HepG2 (cell line): ENCODE data around the gene SERPINB6. TPM values are rescaled to one million over a fixed set of nuclear protein-coding genes. Genes with fewer than 3 reads are reported as not detected.

Source experiments
- CCAR2 ChIP-seq: fragments of 200-400 bp; formaldehyde crosslinking; optimal IDR thresholded peaks from 2 replicates; pipeline ENCODE3; 2018; ENCODE audit warnings: low read depth, mild to moderate bottlenecking, low read length, moderate library complexity
- ELF1 ChIP-seq: sonication (generic); formaldehyde crosslinking; IDR thresholded peaks from 2 replicates; pipeline ENCODE4 v1.4.0; 2020; ENCODE audit warnings: missing genetic modification reagents
- EP300 ChIP-seq, 3 experiments: sonication (generic) in 1 of 3; formaldehyde crosslinking in 1 of 3; IDR thresholded peaks; 2 replicates each; pipeline versions ENCODE4 v1.5.1 to v1.6.1; 2011 to 2020; ENCODE audit warnings: low read depth in 2 of 3, low read length in 2 of 3, borderline replicate concordance in 1 of 3, improper control_type of control experiment in 1 of 3, mild to moderate bottlenecking in 1 of 3, missing genetic modification reagents in 1 of 3, moderate library complexity in 1 of 3
- ETV5 ChIP-seq: IDR thresholded peaks from 2 replicates; pipeline ENCODE4 v1.6.1; 2018; ENCODE audit warnings: missing biosample characterization, missing genetic modification reagents, inconsistent platforms, borderline replicate concordance
- GFI1 ChIP-seq: sonication (generic); formaldehyde crosslinking; IDR thresholded peaks from 2 replicates; pipeline ENCODE4 v1.5.0; 2020; ENCODE audit warnings: missing genetic modification reagents, mild to moderate bottlenecking, borderline replicate concordance
- GLI4 ChIP-seq: sonication (generic); formaldehyde crosslinking; IDR thresholded peaks from 2 replicates; pipeline ENCODE4 v1.5.1; 2020; ENCODE audit warnings: missing genetic modification reagents, mild to moderate bottlenecking, moderate library complexity, borderline replicate concordance
- JDP2 ChIP-seq: sonication (generic); formaldehyde crosslinking; IDR thresholded peaks from 2 replicates; pipeline ENCODE4 v1.8.1; 2022; ENCODE audit warnings: missing genetic modification reagents, borderline replicate concordance
- KDM4B ChIP-seq: sonication (generic); formaldehyde crosslinking; IDR thresholded peaks from 2 replicates; pipeline ENCODE4 v1.4.0; 2020; ENCODE audit warnings: missing genetic modification reagents
- KLF16 ChIP-seq, 2 experiments: sonication (generic) in 1 of 2; formaldehyde crosslinking in 1 of 2; IDR thresholded peaks; 2 replicates each; pipeline versions ENCODE4 v1.6.1 to v1.8.0; 2016 to 2023; ENCODE audit warnings: missing genetic modification reagents in 2 of 2, missing compliant biosample characterization in 1 of 2
- MAX ChIP-seq: IDR thresholded peaks from 2 replicates; pipeline ENCODE4 v1.6.1; 2012; ENCODE audit warnings: inconsistent platforms
- MTA1 ChIP-seq: sonication (generic); formaldehyde crosslinking; IDR thresholded peaks from 2 replicates; pipeline ENCODE4 v1.4.0; 2020; ENCODE audit warnings: missing genetic modification reagents, mild to moderate bottlenecking, borderline replicate concordance
- MYPOP ChIP-seq: sonication (generic); formaldehyde crosslinking; IDR thresholded peaks from 2 replicates; pipeline ENCODE4 v1.8.1; 2023; ENCODE audit warnings: mild to moderate bottlenecking, moderate library complexity, missing genetic modification reagents
- NFKBIZ ChIP-seq: IDR thresholded peaks from 2 replicates; pipeline ENCODE4 v1.6.1; 2018; ENCODE audit warnings: missing genetic modification reagents, missing compliant biosample characterization
- PAXIP1 ChIP-seq: sonication (generic); formaldehyde crosslinking; conservative IDR thresholded peaks from 2 replicates; pipeline ENCODE4 v1.4.0; 2020; ENCODE audit warnings: mild to moderate bottlenecking, missing genetic modification reagents, moderate library complexity
- POGZ ChIP-seq: sonication (generic); formaldehyde crosslinking; IDR thresholded peaks from 2 replicates; pipeline ENCODE4 v1.4.0; 2020; ENCODE audit warnings: mild to moderate bottlenecking, missing genetic modification reagents
- RARA ChIP-seq: IDR thresholded peaks from 2 replicates; pipeline ENCODE4 v1.6.1; 2016; ENCODE audit warnings: missing genetic modification reagents, missing compliant biosample characterization
- SSRP1 ChIP-seq: IDR thresholded peaks from 2 replicates; pipeline ENCODE4 v1.6.1; 2016; ENCODE audit warnings: control low read depth
- TAF15 ChIP-seq: fragments of 200-400 bp; formaldehyde crosslinking; IDR thresholded peaks from one replicate; pipeline ENCODE4 v1.6.1; 2018; ENCODE audit warnings: mild to moderate bottlenecking, low read depth, low read length; ENCODE audit not compliant: poor library complexity, severe bottlenecking
- ZBTB1 ChIP-seq: sonication (generic); formaldehyde crosslinking; IDR thresholded peaks from 2 replicates; pipeline ENCODE4 v1.4.0; 2020; ENCODE audit warnings: missing genetic modification reagents, borderline replicate concordance
- ZBTB7B ChIP-seq: sonication (generic); formaldehyde crosslinking; IDR thresholded peaks from 2 replicates; pipeline ENCODE4 v1.4.0; 2020; ENCODE audit warnings: missing genetic modification reagents
- ZFP82 ChIP-seq: sonication (generic); formaldehyde crosslinking; IDR thresholded peaks from 2 replicates; pipeline ENCODE4 v1.5.1; 2020; ENCODE audit warnings: mild to moderate bottlenecking, missing genetic modification reagents, borderline replicate concordance
- ZNF574 ChIP-seq: sonication (generic); formaldehyde crosslinking; IDR thresholded peaks from 2 replicates; pipeline ENCODE4 v1.4.0; 2020; ENCODE audit warnings: missing genetic modification reagents
- polyA plus RNA-seq, 8 experiments: library from polyadenylated mRNA; depleted of rRNA in 3 of 8; stranded (reverse) in 7 of 8; unstranded in 1 of 8; fragments of >200 nt; fragmentation: Illumina TruSeq in 4 of 8; extraction: Trizol in 4 of 8; gene quantifications; 2 replicates each; pipeline versions ENCODE4 v1.2.1 to v1.2.3, GENCODE V29; 2011 to 2016; ENCODE audit warnings: low read depth in 4 of 8, missing spikeins in 1 of 8, mixed read lengths in 1 of 8; ENCODE audit not compliant: insufficient read depth in 1 of 8
- total RNA-seq, 5 experiments: library from RNA; depleted of rRNA; stranded (reverse); fragments of >200 nt; fragmentation: Illumina TruSeq; extraction: Trizol; gene quantifications; 2 replicates each; pipeline ENCODE4 v1.2.3, GENCODE V29; 2016; ENCODE audit warnings: low read depth in 1 of 5

The SERPINB6 gene
- total and polyA plus RNA-seq, 2 of the 13 experiments (the other 11 are each of a cell fraction or from before 2014, with no cell fraction given): 38.2 to 61.3 TPM

- TF ChIP-seq ZNF574 (CRISPR knock-in tag) (peak; percentile 73), EP300 (IDR thresholded peaks at IDR 0.05; ENCODE audit: low read depth in 2 of 2, low read length in 2 of 2) (peak in 1 of 2 experiments; percentile 94; a peak in 2 of 4 replicates), EP300 (CRISPR knock-in tag; IDR thresholded peaks at IDR 0.05; ENCODE audit: borderline replicate concordance) (peak; percentile 90), ZBTB7B (CRISPR knock-in tag) (peak; percentile 16; the same call in 1 of the 2 replicates), PAXIP1 (CRISPR knock-in tag) (peak; percentile 95), POGZ (CRISPR knock-in tag) (peak; percentile 80; the same call in 1 of the 2 replicates), MAX (peak; percentile 55; the same call in 1 of the 2 replicates), MTA1 (CRISPR knock-in tag) (peak; percentile 88), NFKBIZ (CRISPR knock-in tag) (peak; percentile 71), RARA (peak; percentile 93), ELF1 (CRISPR knock-in tag) (0 out of 2 replicates have a peak, but pooled peaks have one; percentile 46), KLF16 (CRISPR knock-in tag; IDR thresholded peaks at IDR 0.05) (peak in 1 of 2 experiments; percentile 78; a peak in 2 of 4 replicates), MYPOP (peak; percentile 69; the same call in 1 of the 2 replicates), SSRP1 (CRISPR knock-in tag) (peak; percentile 68; the same call in 1 of the 2 replicates), ZBTB1 (no peak), GFI1 (CRISPR knock-in tag) (peak; percentile 42; the same call in 1 of the 2 replicates), TAF15 (no peak), ETV5 (CRISPR knock-in tag) (peak; percentile 88; the same call in 1 of the 2 replicates), KDM4B (CRISPR knock-in tag) (no peak), JDP2 (CRISPR knock-in tag) (no peak), CCAR2 (no peak), GLI4 (CRISPR knock-in tag) (no peak), ZFP82 (no peak)
These were observed 22.5 kb upstream of the SERPINB6 start (continued) for GRCh38 chr6:2993755-2994317.
